ENCODE measurements around the gene SGPP1. TPM values are rescaled to one million over a fixed set of nuclear protein-coding genes. Genes with fewer than 3 reads are reported as not detected.
"Not testable (repeated sequence)": the region's sequence is repeated elsewhere in the genome, so short reads cannot be mapped to it uniquely, and the experiment has no call there.

Gene SGPP1
- total RNA-seq, 1 experiment from 2014 or later: 34.6 TPM

GRCh38 chr14:63710497-63710896 is 17.4 kb downstream of the SGPP1 start:
- DNase-seq (ENCODE audit: low read depth in 1 of 2, low spot score in 2 of 2): no peak
- Histone ChIP-seq H3K27me3 (replicated peaks) (no peaks in the 10 kb centered on the region), H3K27ac (no peak overlapping the region), H3K9me3 (replicated peaks) (0 out of 2 replicates have a peak, but pooled peaks cover 2% of the 10 kb centered on the region), H3K36me3 (peaks cover 4% of the 10 kb centered on the region), H3K4me1 (replicated peaks) (no peaks in the 10 kb centered on the region), H3K4me3 (no peak overlapping the region)

DNA sequence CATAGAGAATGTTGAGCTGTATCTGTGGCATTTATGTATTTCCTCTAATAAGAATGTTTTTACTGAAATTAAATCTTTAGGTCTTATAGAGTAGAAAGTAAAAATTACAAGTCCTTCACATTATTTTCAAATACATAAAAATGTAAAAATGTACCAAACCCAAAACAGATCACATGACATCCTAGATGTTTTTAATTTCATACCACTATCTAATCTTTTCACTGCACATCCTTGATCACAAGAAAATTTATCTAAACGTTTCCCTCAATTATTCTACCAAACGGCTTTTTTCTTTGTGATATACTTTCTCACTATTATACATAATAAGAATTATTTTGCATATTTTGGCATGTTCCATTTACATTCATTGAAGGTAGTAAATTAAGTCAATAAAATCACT is 18.3 kb downstream of the SGPP1 start:
- Histone ChIP-seq H3K27me3 (replicated peaks) (no peaks in the 10 kb centered on the region), H3K4me1 (replicated peaks) (no peaks in the 10 kb centered on the region), H3K9me3 (replicated peaks) (no peaks in the 10 kb centered on the region), H3K36me3 (peaks cover 4% of the 10 kb centered on the region), H3K4me3 (no peak overlapping the region), H3K27ac (no peak overlapping the region)
- no peak for DNase-seq (ENCODE audit: low read depth in 1 of 2, low spot score in 2 of 2)

DNA sequence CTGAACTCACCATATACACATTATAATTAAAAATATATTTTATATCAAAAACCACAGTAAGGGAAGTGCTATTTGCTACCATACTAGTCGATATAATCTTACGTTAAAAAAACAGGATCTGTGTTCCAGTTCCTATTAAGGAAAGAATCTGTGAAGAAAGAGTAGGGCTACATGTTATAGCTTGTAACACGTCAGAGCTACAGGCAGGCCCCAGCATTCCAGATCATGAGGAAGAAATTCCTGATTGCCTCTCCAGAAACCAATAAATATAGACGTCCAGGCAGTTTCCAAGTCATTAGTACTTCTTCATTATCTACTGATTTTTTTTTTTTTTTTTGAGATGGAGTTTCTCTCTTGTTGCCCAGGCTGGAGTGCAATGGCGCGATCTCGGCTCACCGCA is 20.6 kb downstream of the SGPP1 start:
- no peaks in the 10 kb centered on the region for H3K4me1 ChIP-seq (replicated peaks)
- H3K27me3 ChIP-seq (replicated peaks): no peaks in the 10 kb centered on the region
- no peak for DNase-seq (ENCODE audit: low read depth in 1 of 2, low spot score in 2 of 2)
- no peaks in the 10 kb centered on the region for H3K9me3 ChIP-seq (replicated peaks)
- no peak overlapping the region for H3K4me3 ChIP-seq
- H3K36me3 ChIP-seq: no peaks in the 10 kb centered on the region
- no peak overlapping the region for H3K27ac ChIP-seq

DNA sequence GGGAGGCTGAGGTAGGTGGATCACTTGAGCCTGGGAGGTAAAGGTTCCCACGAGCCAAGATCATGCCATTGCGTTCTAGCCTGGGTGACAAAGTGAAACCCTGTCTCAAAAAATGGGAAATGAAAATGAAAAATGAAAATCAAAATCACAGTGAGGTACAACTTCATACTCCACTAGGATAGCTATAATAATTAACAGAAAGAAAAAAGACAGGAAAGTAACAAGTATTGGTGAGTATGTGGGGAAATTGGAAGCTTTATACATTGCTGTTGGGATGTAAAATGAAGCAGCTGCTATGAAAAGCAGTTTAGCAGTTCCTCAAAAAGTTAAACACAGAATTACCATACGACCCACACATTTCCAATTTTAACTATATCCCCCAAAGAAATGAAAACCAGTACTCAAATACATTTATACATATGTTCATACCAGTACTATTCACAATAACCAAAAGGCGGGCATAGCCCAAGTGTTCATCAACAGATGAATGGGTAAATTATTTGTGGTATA is 22.2 kb downstream of the SGPP1 start:
- H3K36me3 ChIP-seq: no peaks in the 10 kb centered on the region
- no peak overlapping the region for H3K27ac ChIP-seq

GRCh38 chr14:63702530-63702929 is 25.3 kb downstream of the SGPP1 start:
- not testable (repeated sequence) for H3K9me3 ChIP-seq (replicated peaks); H3K4me3 ChIP-seq; H3K36me3 ChIP-seq; H3K27me3 ChIP-seq (replicated peaks); H3K4me1 ChIP-seq (replicated peaks); DNase-seq (ENCODE audit: low read depth in 1 of 2, low spot score in 2 of 2); H3K27ac ChIP-seq

More for the DNA sequence above, 22.2 kb downstream of the SGPP1 start:
- DNase-seq (ENCODE audit: low read depth in 1 of 2, low spot score in 2 of 2): no peak
- Histone ChIP-seq H3K4me3 (no peak overlapping the region), H3K4me1 (replicated peaks) (no peaks in the 10 kb centered on the region), H3K9me3 (replicated peaks) (no peaks in the 10 kb centered on the region), H3K27me3 (replicated peaks) (no peaks in the 10 kb centered on the region)

- no peaks in the 10 kb centered on the region for H3K27me3 ChIP-seq (replicated peaks)
- no peaks in the 10 kb centered on the region for H3K36me3 ChIP-seq
- no peak overlapping the region for H3K27ac ChIP-seq
- H3K9me3 ChIP-seq (replicated peaks): no peaks in the 10 kb centered on the region
- H3K4me1 ChIP-seq (replicated peaks): no peaks in the 10 kb centered on the region
- DNase-seq (ENCODE audit: low read depth in 1 of 2, low spot score in 2 of 2): no peak
- H3K4me3 ChIP-seq: no peak overlapping the region
Observed at GRCh38 chr14:63701606-63702299, 26.1 kb downstream of the SGPP1 start.

GRCh38 chr14:63692310-63693020 is 35.4 kb downstream of the SGPP1 start:
- no peak for DNase-seq (ENCODE audit: low read depth in 1 of 2, low spot score in 2 of 2)

DNA sequence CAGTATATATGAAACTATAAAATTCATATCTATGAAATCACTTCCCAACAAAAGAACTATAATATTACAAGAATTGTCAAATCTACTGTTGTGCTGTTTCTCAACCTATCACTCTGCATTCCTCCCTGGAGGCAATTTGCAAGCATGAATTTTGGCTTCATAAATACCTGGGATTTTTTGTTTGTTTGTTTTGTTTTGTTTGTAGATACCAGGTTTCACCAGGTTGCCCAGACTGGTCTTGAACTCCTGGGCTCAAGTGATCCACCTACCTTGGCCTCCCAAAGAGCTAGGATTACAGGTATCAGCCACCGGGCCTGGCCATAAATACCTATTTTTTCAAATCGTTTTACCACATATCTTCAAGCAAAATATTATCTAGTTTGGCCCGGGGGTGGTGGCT is 38.7 kb downstream of the SGPP1 start:
- no peaks in the 10 kb centered on the region for H3K4me1 ChIP-seq (replicated peaks)
- no peak for DNase-seq (ENCODE audit: low read depth in 1 of 2, low spot score in 2 of 2)
- no peak overlapping the region for H3K4me3 ChIP-seq

More at GRCh38 chr14:63692310-63693020, 35.4 kb downstream of the SGPP1 start:
- no peak overlapping the region for H3K27ac ChIP-seq
- H3K9me3 ChIP-seq (replicated peaks): no peaks in the 10 kb centered on the region
- H3K36me3 ChIP-seq: no peaks in the 10 kb centered on the region
- no peaks in the 10 kb centered on the region for H3K4me1 ChIP-seq (replicated peaks)
- no peaks in the 10 kb centered on the region for H3K27me3 ChIP-seq (replicated peaks)
- H3K4me3 ChIP-seq: no peak overlapping the region

GRCh38 chr14:63686926-63687325 is 40.9 kb downstream of the SGPP1 start:
- no peaks in the 10 kb centered on the region for H3K27me3 ChIP-seq (replicated peaks)
- no peaks in the 10 kb centered on the region for H3K36me3 ChIP-seq
- no peaks in the 10 kb centered on the region for H3K9me3 ChIP-seq (replicated peaks)
- H3K4me3 ChIP-seq: no peak overlapping the region
- no peaks in the 10 kb centered on the region for H3K4me1 ChIP-seq (replicated peaks)
- H3K27ac ChIP-seq: no peak overlapping the region
- DNase-seq (ENCODE audit: low read depth in 1 of 2, low spot score in 2 of 2): no peak

More for the DNA sequence above, 38.7 kb downstream of the SGPP1 start:
- Histone ChIP-seq H3K9me3 (replicated peaks) (no peaks in the 10 kb centered on the region), H3K27ac (no peak overlapping the region), H3K27me3 (replicated peaks) (no peaks in the 10 kb centered on the region), H3K36me3 (no peaks in the 10 kb centered on the region)

DNA sequence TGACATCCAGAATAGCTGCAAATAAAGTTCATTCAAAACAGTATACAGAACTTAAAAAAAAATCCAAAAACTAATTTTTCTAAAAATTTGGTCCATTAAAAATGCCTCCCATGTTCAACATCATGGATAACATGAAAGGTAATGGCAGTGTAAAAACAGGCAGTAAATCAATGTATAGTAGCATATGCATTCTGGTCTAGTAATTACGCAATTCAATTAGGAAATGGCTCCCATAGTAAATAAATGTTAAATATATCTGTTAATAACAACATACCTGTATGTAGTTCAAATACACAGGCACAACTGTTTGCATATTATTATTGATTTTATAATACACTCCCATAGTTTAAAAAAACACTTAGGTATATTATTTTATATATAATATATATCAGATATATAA is 42.5 kb downstream of the SGPP1 start:
- Histone ChIP-seq H3K27me3 (replicated peaks) (no peaks in the 10 kb centered on the region), H3K4me1 (replicated peaks) (no peaks in the 10 kb centered on the region), H3K9me3 (replicated peaks) (no peaks in the 10 kb centered on the region), H3K27ac (no peak overlapping the region), H3K36me3 (no peaks in the 10 kb centered on the region), H3K4me3 (no peak overlapping the region)
- no peak for DNase-seq (ENCODE audit: low read depth in 1 of 2, low spot score in 2 of 2)

- DNase-seq (ENCODE audit: low read depth in 1 of 2, low spot score in 2 of 2): no peak
- peaks cover 8% of the 10 kb centered on the region for H3K4me1 ChIP-seq (replicated peaks)
- no peak overlapping the region for H3K27ac ChIP-seq
- no peaks in the 10 kb centered on the region for H3K36me3 ChIP-seq
- no peaks in the 10 kb centered on the region for H3K9me3 ChIP-seq (replicated peaks)
- no peaks in the 10 kb centered on the region for H3K27me3 ChIP-seq (replicated peaks)
- no peak overlapping the region for H3K4me3 ChIP-seq
Observed at GRCh38 chr14:63682727-63683593, 44.9 kb downstream of the SGPP1 start.

DNA sequence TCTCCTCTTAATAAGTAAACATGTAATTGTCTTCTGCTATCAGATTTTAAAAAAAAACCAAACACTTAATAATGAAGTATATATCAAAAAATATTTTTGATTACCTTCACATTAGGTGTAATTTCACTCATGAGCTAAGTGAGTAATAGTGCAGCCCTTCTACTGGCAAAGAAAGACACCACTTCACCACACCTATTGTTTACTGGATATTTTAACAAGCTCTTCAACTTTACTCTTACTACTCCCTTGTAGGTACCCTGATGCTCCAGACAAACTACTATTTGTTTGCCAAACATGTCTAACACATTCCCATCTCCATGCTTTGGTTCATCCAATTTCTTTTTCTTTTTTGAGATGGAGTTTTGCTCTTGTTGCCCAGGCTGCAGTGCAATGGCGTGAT is 49.3 kb downstream of the SGPP1 start:
- no peak for DNase-seq (ENCODE audit: low read depth in 1 of 2, low spot score in 2 of 2)
- Histone ChIP-seq H3K4me1 (replicated peaks) (peaks cover 19% of the 10 kb centered on the region), H3K36me3 (0 out of 2 replicates have a peak, but pooled peaks cover 4% of the 10 kb centered on the region), H3K9me3 (replicated peaks) (no peaks in the 10 kb centered on the region), H3K27me3 (replicated peaks) (no peaks in the 10 kb centered on the region), H3K27ac (no peak overlapping the region), H3K4me3 (no peak overlapping the region)

GRCh38 chr14:63677891-63678379 is 49.9 kb downstream of the SGPP1 start:
- Histone ChIP-seq H3K27ac (no peak overlapping the region), H3K4me3 (no peak overlapping the region), H3K27me3 (replicated peaks) (no peaks in the 10 kb centered on the region), H3K4me1 (replicated peaks) (peaks cover 19% of the 10 kb centered on the region), H3K9me3 (replicated peaks) (no peaks in the 10 kb centered on the region), H3K36me3 (0 out of 2 replicates have a peak, but pooled peaks cover 4% of the 10 kb centered on the region)
- DNase-seq (ENCODE audit: low read depth in 1 of 2, low spot score in 2 of 2): peak in 1 of 2 experiments; percentile 60
